Small intestine (tissue), 7 donors: Measurements from ENCODE around the gene WRAP53. TPM values are rescaled to one million over a fixed set of nuclear protein-coding genes. Genes with fewer than 3 reads are reported as not detected.
A peak's percentile ranks its signal among the peaks of the same experiment; 100 is the strongest.

Experiments used
- DNase-seq, 2 donors: peaks; one replicate each; pipeline versions ENCODE4 v3.0.0 to v3.0.0-alpha.2; 2013
- FAIRE-seq: peaks from 2 replicates; lab custom pipeline; 2012; peaks lifted over from hg19 to GRCh38; lab: Jason Lieb, UNC
- H3K27ac ChIP-seq, 3 donors: one replicate each; pipeline ENCODE4 v1.5.1; 2013; ENCODE audit warnings: low read length in 2 of 3, mild to moderate bottlenecking in 2 of 3, control low read depth in 1 of 3, inconsistent platforms in 1 of 3, low read depth in 1 of 3, moderate library complexity in 1 of 3
- H3K27me3 ChIP-seq, 3 donors: one replicate each; pipeline ENCODE4 v1.6.1; 2013; ENCODE audit warnings: low read length in 3 of 3, inconsistent platforms in 1 of 3; ENCODE audit not compliant: control insufficient read depth in 3 of 3, insufficient read depth in 3 of 3
- H3K36me3 ChIP-seq, 3 donors: one replicate each; pipeline ENCODE4 v1.6.1; 2013; ENCODE audit warnings: low read length in 3 of 3, inconsistent platforms in 1 of 3, low read depth in 1 of 3, mild to moderate bottlenecking in 1 of 3, moderate library complexity in 1 of 3; ENCODE audit not compliant: control insufficient read depth in 3 of 3, insufficient read depth in 2 of 3
- H3K4me1 ChIP-seq, 3 donors: one replicate each; pipeline ENCODE4 v1.6.1; 2013; ENCODE audit warnings: low read length in 2 of 3, inconsistent platforms in 1 of 3, low read depth in 1 of 3, mild to moderate bottlenecking in 1 of 3, moderate library complexity in 1 of 3; ENCODE audit not compliant: control insufficient read depth in 3 of 3, insufficient read depth in 2 of 3
- H3K4me3 ChIP-seq, 3 donors: one replicate each; pipeline ENCODE4 v1.5.1; 2013; ENCODE audit warnings: low read length in 3 of 3, control low read depth in 1 of 3, inconsistent platforms in 1 of 3, low read depth in 1 of 3, mild to moderate bottlenecking in 1 of 3, moderate library complexity in 1 of 3
- H3K9me3 ChIP-seq, 2 donors: one replicate each; pipeline ENCODE4 v1.6.1; 2013; ENCODE audit warnings: low read depth in 1 of 2, low read length in 1 of 2; ENCODE audit not compliant: control insufficient read depth in 2 of 2, insufficient read depth in 1 of 2
- WGBS, 3 donors: extraction: QIAGEN DNeasy Blood & Tissue Kit; methylation state at CpG; one replicate each; pipeline ENCODE4 v1.1.7; 2013; 5-methylcytosine and 5-hydroxymethylcytosine counted together
- polyA plus RNA-seq, 4 donors: library from polyadenylated mRNA; stranded (reverse) in 3 of 4; unstranded in 1 of 4; fragments of 200-250 nt in 3 of 4; fragments of 120-200 nt in 1 of 4; gene quantifications; one replicate each; pipeline versions ENCODE4 v1.2.1 to v1.2.3, GENCODE V29; 2013
- donor health status: healthy with polysubstance abuse.
- donor health status: control.
- donor health status: control.
- donor health status: Bipolar disorder and iron deficiency.
- donor health status: healthy.

Gene WRAP53
- polyA plus RNA-seq, 4 donors: 7.1 to 17.7 (median 11.2) TPM

DNA sequence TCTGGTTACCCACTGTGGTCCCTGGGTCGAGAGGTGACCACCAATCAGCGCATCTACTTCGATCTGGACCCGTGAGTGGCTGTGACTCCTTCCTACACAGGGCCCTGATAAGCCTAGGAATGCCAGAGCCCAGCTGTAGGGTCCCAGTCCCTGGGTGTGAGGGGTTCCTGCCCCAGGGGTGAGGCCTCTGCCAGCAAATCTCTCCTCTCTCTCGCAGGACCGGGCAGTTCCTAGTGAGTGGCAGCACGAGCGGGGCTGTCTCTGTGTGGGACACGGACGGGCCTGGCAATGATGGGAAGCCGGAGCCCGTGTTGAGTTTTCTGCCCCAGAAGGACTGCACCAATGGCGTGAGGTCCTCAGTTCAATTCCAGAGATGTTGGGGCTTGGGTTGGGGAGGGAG lies 14.5 kb downstream of the WRAP53 start:
- FAIRE-seq: no peak
- no peak for DNase-seq
- 92% methylated on average over 13 of the region's 13 CpGs for WGBS, 3 donors
- H3K4me3 ChIP-seq: no peak overlapping the region
- H3K4me1 ChIP-seq: peaks cover 0 to 17% (median 0%) of the 10 kb centered on the region in 3 donors
- H3K27ac ChIP-seq: no peak overlapping the region
- peaks cover 10 to 46% (median 17%) of the 10 kb centered on the region in 3 donors for H3K27me3 ChIP-seq
- H3K9me3 ChIP-seq: peaks cover 0 to 2% of the 10 kb centered on the region in 2 donors
- H3K36me3 ChIP-seq: peaks cover 3 to 26% (median 7%) of the 10 kb centered on the region in 3 donors

GRCh38 chr17:7703584-7704479 lies 15.6 kb downstream of the WRAP53 start:
- 36 to 46% (median 39%) methylated on average over 24 of the region's 24 CpGs for WGBS, 3 donors
- peaks cover 0 to 2% of the 10 kb centered on the region in 2 donors for H3K9me3 ChIP-seq
- no peak overlapping the region for H3K4me3 ChIP-seq
- H3K4me1 ChIP-seq: peaks cover 0 to 17% (median 0%) of the 10 kb centered on the region in 3 donors
- peaks cover 3 to 24% (median 7%) of the 10 kb centered on the region in 3 donors for H3K36me3 ChIP-seq
- H3K27me3 ChIP-seq: peaks cover 10 to 48% (median 17%) of the 10 kb centered on the region in 3 donors
- FAIRE-seq (no peak), DNase-seq (peak in 1 of 2 donors; percentile 81)
- no peak overlapping the region for H3K27ac ChIP-seq

- Histone ChIP-seq H3K27me3 (peaks cover 10 to 48% (median 17%) of the 10 kb centered on the region in 3 donors), H3K36me3 (peaks cover 3 to 24% (median 7%) of the 10 kb centered on the region in 3 donors), H3K9me3 (peaks cover 0 to 2% of the 10 kb centered on the region in 2 donors), H3K4me1 (peaks cover 0 to 17% (median 0%) of the 10 kb centered on the region in 3 donors), H3K27ac (no peak within 1 kb of the TSS), H3K4me3 (peak within 1 kb of the TSS; percentile 8 to 40 (median 11))
- FAIRE-seq: no peak
- DNase-seq: peak in 1 of 2 donors; percentile 36
- 2 to 6% (median 5%) methylated on average over 18 to 44 of the region's 45 CpGs for WGBS, 3 donors
Observed at GRCh38 chr17:7704601-7705268, 16.5 kb downstream of the WRAP53 start, which contains the start of gene EFNB3. TSS of gene EFNB3 (plus strand) at chr17:7705202. CDS start at chr17:7705599, 397 bp downstream.

- WGBS, 3 donors: 4 to 7% (median 6%) methylated on average over 46 to 50 of the region's 50 CpGs
- H3K9me3 ChIP-seq: peaks cover 0 to 2% of the 10 kb centered on the region in 2 donors
- DNase-seq (peak in 1 of 2 donors; percentile 25), FAIRE-seq (no peak)
- peak overlapping the region; percentile 8 to 40 (median 11) for H3K4me3 ChIP-seq
- H3K4me1 ChIP-seq: peaks cover 0 to 17% (median 0%) of the 10 kb centered on the region in 3 donors
- H3K36me3 ChIP-seq: peaks cover 3 to 22% (median 7%) of the 10 kb centered on the region in 3 donors
- peaks cover 10 to 48% (median 17%) of the 10 kb centered on the region in 3 donors for H3K27me3 ChIP-seq
- H3K27ac ChIP-seq: no peak overlapping the region
Observed at GRCh38 chr17:7705269-7706255, 17.3 kb downstream of the WRAP53 start.

GRCh38 chr17:7706631-7707354 lies 18.5 kb downstream of the WRAP53 start:
- Histone ChIP-seq H3K27ac (no peak overlapping the region), H3K36me3 (peaks cover 0 to 12% (median 3%) of the 10 kb centered on the region in 3 donors), H3K9me3 (peaks cover 0 to 2% of the 10 kb centered on the region in 2 donors), H3K27me3 (peaks cover 10 to 60% (median 17%) of the 10 kb centered on the region in 3 donors), H3K4me1 (peaks cover 0 to 17% (median 0%) of the 10 kb centered on the region in 3 donors), H3K4me3 (no peak overlapping the region)
- FAIRE-seq: no peak
- DNase-seq: no peak
- WGBS, 3 donors: 85 to 90% (median 88%) methylated on average over 3 of the region's 3 CpGs

DNA sequence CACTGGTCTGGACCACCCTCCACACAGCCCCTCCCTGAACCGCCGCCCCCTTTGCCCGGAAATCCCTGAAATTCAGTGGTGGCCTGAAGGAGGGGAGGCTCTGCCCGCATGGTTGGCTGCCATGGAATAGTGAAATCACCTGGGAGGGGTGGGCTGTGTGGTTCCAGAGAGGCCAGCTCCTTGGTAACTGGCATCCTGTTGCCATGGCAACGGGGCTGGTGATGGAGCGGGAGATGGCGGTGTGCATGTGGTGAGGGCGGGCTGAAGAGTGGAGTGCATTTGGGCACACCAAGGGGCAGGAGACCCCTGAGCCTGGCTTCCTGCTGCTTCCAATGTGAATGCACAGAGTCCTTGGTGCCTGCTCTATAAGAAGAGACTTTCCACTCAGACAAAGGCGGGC lies 19.2 kb downstream of the WRAP53 start:
- no peak for FAIRE-seq
- H3K4me3 ChIP-seq: no peak overlapping the region
- peaks cover 0 to 2% of the 10 kb centered on the region in 2 donors for H3K9me3 ChIP-seq
- peaks cover 0 to 17% (median 0%) of the 10 kb centered on the region in 3 donors for H3K4me1 ChIP-seq
- WGBS, 3 donors: 80 to 84% (median 83%) methylated on average over 8 to 9 of the region's 9 CpGs
- peaks cover 10 to 67% (median 17%) of the 10 kb centered on the region in 3 donors for H3K27me3 ChIP-seq
- peaks cover 0 to 7% (median 0%) of the 10 kb centered on the region in 3 donors for H3K36me3 ChIP-seq
- no peak overlapping the region for H3K27ac ChIP-seq
- DNase-seq: no peak
